RWPE2 (cell line): ENCODE data around the gene RHBDL3.

Experiments used
- ATAC-seq: fragments of 200-7000 bp; cut with Tn5 transposase; 3 replicates; pipeline ENCODE4 v1.9.1; 2021; ENCODE audit warnings: low read depth
- DNase-seq: peaks from one replicate; pipeline ENCODE4 v3.0.0-alpha.2; 2020; ENCODE audit warnings: low spot score
- H3K27ac ChIP-seq: fragments of 450-650 bp; 2 replicates; pipeline ENCODE4 v1.5.1; 2017; ENCODE audit warnings: mild to moderate bottlenecking; ENCODE audit not compliant: poor library complexity, severe bottlenecking
- H3K27me3 ChIP-seq: fragments of 250-450 bp; sonication (Bioruptor Pico); 2 replicates; pipeline ENCODE4 v1.5.1; 2021; ENCODE audit warnings: mild to moderate bottlenecking, moderate library complexity; ENCODE audit not compliant: insufficient read depth, poor library complexity, severe bottlenecking
- H3K36me3 ChIP-seq: fragments of 250-450 bp; sonication (Bioruptor Pico); 2 replicates; pipeline ENCODE4 v1.5.1; 2020; ENCODE audit warnings: low read depth, mild to moderate bottlenecking, moderate library complexity
- H3K4me1 ChIP-seq: fragments of 250-450 bp; sonication (Bioruptor Pico); 2 replicates; pipeline ENCODE4 v1.5.1; 2021; ENCODE audit warnings: mild to moderate bottlenecking, moderate library complexity; ENCODE audit not compliant: insufficient read depth, poor library complexity, severe bottlenecking
- H3K4me3 ChIP-seq: fragments of 250-450 bp; sonication (Bioruptor Pico); 2 replicates; pipeline ENCODE4 v1.5.1; 2021; ENCODE audit warnings: mild to moderate bottlenecking, moderate library complexity; ENCODE audit not compliant: severe bottlenecking
- H3K9me3 ChIP-seq: fragments of 250-450 bp; sonication (Bioruptor Pico); 2 replicates; pipeline ENCODE4 v1.5.1; 2021; ENCODE audit warnings: mild to moderate bottlenecking, moderate library complexity; ENCODE audit not compliant: severe bottlenecking
- TF ChIP-seq, protein P1 (sequence below): fragments of 450-650 bp; IDR thresholded peaks from one replicate; pipeline ENCODE4 v1.5.1; 2017; ENCODE audit warnings: mild to moderate bottlenecking, moderate library complexity; ENCODE audit not compliant: poor library complexity, severe bottlenecking

RHBDL3 gene

DNA sequence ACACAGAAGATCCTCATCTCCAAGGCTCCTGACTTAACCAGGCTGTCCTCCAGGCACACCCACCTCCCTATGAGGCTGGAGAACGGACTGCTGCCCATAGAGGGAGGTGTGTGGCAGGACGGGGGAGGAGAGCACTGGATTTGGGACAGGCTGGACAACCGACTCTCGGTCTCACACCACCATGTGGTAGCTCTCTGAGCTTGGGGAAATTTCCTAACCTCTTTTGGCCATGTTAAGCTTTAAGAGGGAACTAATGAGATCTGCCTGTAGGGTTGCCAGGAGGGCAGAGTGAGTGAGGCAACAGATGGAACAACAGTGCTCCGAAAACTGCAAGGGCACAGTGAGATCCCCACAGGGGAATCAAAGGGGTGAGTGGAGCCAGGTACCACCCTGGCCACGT is 32.7 kb downstream of the RHBDL3 start:
- Histone ChIP-seq H3K4me1 (no peaks in the 10 kb centered on the region), H3K4me3 (no peak overlapping the region), H3K27ac (no peak overlapping the region), H3K36me3 (no peaks in the 10 kb centered on the region), H3K27me3 (no peaks in the 10 kb centered on the region), H3K9me3 (no peaks in the 10 kb centered on the region)
- DNase-seq (no peak), ATAC-seq (no peak)
- TF ChIP-seq, protein P1, sequence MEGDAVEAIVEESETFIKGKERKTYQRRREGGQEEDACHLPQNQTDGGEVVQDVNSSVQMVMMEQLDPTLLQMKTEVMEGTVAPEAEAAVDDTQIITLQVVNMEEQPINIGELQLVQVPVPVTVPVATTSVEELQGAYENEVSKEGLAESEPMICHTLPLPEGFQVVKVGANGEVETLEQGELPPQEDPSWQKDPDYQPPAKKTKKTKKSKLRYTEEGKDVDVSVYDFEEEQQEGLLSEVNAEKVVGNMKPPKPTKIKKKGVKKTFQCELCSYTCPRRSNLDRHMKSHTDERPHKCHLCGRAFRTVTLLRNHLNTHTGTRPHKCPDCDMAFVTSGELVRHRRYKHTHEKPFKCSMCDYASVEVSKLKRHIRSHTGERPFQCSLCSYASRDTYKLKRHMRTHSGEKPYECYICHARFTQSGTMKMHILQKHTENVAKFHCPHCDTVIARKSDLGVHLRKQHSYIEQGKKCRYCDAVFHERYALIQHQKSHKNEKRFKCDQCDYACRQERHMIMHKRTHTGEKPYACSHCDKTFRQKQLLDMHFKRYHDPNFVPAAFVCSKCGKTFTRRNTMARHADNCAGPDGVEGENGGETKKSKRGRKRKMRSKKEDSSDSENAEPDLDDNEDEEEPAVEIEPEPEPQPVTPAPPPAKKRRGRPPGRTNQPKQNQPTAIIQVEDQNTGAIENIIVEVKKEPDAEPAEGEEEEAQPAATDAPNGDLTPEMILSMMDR, result no peak

DNA sequence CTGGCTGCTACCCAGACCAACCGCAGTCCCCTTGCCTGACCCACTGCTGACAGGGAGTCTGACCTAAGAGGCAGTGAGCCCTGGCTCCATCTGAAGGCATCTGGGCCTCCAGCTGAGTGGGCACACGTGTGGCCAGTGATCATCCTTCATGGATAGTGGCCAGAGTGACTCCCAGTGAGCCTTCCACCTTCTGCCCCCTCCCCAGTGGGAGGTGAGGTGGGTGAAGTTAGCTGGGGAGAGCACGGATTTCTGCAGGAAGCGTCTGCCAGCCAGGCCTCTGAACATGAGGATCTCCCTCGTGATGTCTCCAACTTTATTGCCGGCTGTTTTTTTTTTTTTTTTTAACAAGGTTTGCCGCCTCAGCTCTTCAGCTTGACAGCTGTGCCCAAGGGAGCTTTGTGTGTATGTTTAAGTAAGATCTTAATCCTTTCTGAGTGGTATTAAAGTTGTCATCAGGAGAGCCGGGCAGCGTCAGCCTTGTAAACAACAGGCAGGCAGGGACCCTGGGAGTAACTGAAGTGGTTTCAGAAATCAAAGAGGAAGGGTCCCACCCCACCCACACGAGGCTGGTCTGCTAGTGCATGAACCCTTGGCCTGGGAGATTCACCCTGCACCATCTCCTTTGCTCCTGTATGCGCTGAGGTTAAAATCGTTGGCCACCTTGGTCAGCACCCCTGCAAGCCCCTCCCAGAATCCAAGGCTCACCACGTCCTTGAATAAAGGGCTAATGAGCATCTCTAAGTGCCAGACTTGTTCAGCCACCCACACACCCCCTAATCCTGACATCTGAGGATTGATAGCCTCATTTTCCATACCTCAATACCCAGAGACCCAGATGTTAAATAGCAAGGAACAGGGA is 33.3 kb downstream of the RHBDL3 start:
- H3K4me1 ChIP-seq, result no peaks in the 10 kb centered on the region
- H3K9me3 ChIP-seq, result no peaks in the 10 kb centered on the region
- TF ChIP-seq, protein P1, result no peak
- H3K4me3 ChIP-seq, result no peak overlapping the region
- no peaks in the 10 kb centered on the region for H3K27me3 ChIP-seq
- no peak overlapping the region for H3K27ac ChIP-seq
- no peaks in the 10 kb centered on the region for H3K36me3 ChIP-seq
- DNase-seq (no peak), ATAC-seq (no peak)

DNA sequence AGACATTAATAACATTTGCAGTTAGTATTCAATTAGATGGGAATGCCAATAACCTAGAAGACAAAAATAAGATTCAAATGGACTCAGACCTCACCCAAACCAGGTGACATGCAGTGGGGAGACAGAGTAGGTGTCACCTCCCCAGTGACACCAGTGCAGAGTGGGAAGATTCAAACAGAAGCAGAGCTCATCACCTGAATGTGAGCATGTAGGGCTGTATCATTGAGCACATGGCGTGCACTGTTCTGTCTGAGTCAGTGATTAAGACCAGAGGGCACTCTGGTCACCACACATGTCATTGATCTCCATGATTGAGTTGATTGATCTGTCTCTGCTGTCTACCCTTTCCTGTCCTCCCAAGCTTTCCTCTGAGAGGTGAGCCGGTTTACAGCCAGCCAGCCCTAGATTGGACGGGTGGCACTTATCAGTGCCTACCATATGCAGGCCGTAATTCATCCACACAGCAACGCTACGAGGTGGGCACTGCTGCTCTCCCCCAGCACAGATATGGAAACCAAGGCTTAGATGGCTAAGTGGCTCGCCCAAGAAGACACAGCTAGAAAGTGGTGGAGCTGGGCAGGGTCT is 34.0 kb downstream of the RHBDL3 start:
- no peaks in the 10 kb centered on the region for H3K9me3 ChIP-seq
- no peaks in the 10 kb centered on the region for H3K27me3 ChIP-seq
- H3K36me3 ChIP-seq, result no peaks in the 10 kb centered on the region
- H3K4me1 ChIP-seq, result no peaks in the 10 kb centered on the region
- TF ChIP-seq, protein P1, result no peak
- ATAC-seq (no peak), DNase-seq (no peak)
- H3K4me3 ChIP-seq, result no peak overlapping the region
- no peak overlapping the region for H3K27ac ChIP-seq

DNA sequence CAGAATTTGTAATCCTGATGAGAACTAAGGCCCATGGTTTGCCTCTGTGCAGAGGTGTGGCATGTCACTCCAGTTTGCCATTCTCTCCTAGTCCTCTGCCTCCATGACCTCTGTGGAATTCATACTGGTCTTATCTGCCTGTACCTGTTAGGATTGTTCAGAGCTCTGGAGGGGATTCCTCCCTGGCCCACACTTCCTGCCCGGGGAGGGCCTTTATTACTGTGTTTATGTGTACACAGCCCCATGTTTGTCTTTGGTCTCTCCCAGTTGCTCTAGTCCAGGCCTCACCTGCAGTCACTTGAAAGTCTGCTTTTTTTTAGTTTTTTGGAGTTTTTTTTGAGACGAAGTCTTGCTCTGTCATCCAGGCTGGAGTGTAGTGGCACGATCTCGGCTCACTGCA is 36.4 kb downstream of the RHBDL3 start:
- TF ChIP-seq, protein P1, result no peak
- H3K4me3 ChIP-seq, result no peak overlapping the region
- H3K36me3 ChIP-seq, result no peaks in the 10 kb centered on the region
- no peaks in the 10 kb centered on the region for H3K27me3 ChIP-seq
- H3K9me3 ChIP-seq, result no peaks in the 10 kb centered on the region
- no peaks in the 10 kb centered on the region for H3K4me1 ChIP-seq
- no peak overlapping the region for H3K27ac ChIP-seq
- DNase-seq (no peak), ATAC-seq (no peak)
